ENCODE results near the gene HLA-DOA. TPM values are rescaled to one million over a fixed set of nuclear protein-coding genes. Genes with fewer than 3 reads are reported as not detected.

The HLA-DOA gene
- total RNA-seq, 1 donor from 2014 or later: 2.0 TPM

- no peaks in the 10 kb centered on the region for H3K9me3 Mint-ChIP-seq
- H3K4me1 Mint-ChIP-seq (ENCODE audit: low read depth): peaks cover 57% of the 10 kb centered on the region
- no peaks in the 10 kb centered on the region for H3K27me3 Mint-ChIP-seq (ENCODE audit: insufficient read depth)
- DNase-seq (ENCODE audit: low spot score): no peak
- no peak overlapping the region for H3K4me3 Mint-ChIP-seq
- intact Hi-C loops (cut with micrococcal nuclease): no loop called here
- H3K36me3 Mint-ChIP-seq (ENCODE audit: low read depth): peaks cover 48% of the 10 kb centered on the region
- H3K27ac Mint-ChIP-seq: no peak overlapping the region
These were observed 27.2 kb downstream of the HLA-DOA start for GRCh38 chr6:32982084-32982701.

GRCh38 chr6:32980488-32981038 lies 28.8 kb downstream of the HLA-DOA start:
- Mint-ChIP-seq H3K27me3 (ENCODE audit: insufficient read depth) (no peaks in the 10 kb centered on the region), H3K4me3 (no peak overlapping the region), H3K27ac (no peak overlapping the region), H3K36me3 (ENCODE audit: low read depth) (peaks cover 63% of the 10 kb centered on the region), H3K4me1 (ENCODE audit: low read depth) (peaks cover 73% of the 10 kb centered on the region), H3K9me3 (no peaks in the 10 kb centered on the region)
- no peak for DNase-seq (ENCODE audit: low spot score)
- intact Hi-C loops (cut with micrococcal nuclease): no loop called here

GRCh38 chr6:32979720-32980487 lies 29.5 kb downstream of the HLA-DOA start:
- intact Hi-C loops (cut with micrococcal nuclease): loop anchor here (10.0 kb wide), 2 partner anchors 1075 to 1315 kb away; partner anchors contain the start of genes C6orf47, CSNK2B, GPANK1 and LY6G5B
- no peak overlapping the region for H3K4me3 Mint-ChIP-seq
- no peak for DNase-seq (ENCODE audit: low spot score)
- H3K27me3 Mint-ChIP-seq (ENCODE audit: insufficient read depth): no peaks in the 10 kb centered on the region
- peaks cover 80% of the 10 kb centered on the region for H3K4me1 Mint-ChIP-seq (ENCODE audit: low read depth)
- peaks cover 70% of the 10 kb centered on the region for H3K36me3 Mint-ChIP-seq (ENCODE audit: low read depth)
- peak overlapping the region; percentile 22 for H3K27ac Mint-ChIP-seq
- no peaks in the 10 kb centered on the region for H3K9me3 Mint-ChIP-seq

- no peaks in the 10 kb centered on the region for H3K9me3 Mint-ChIP-seq
- peak overlapping the region; percentile 21 for H3K27ac Mint-ChIP-seq
- H3K27me3 Mint-ChIP-seq (ENCODE audit: insufficient read depth): peaks cover under 1% of the 10 kb centered on the region
- H3K4me1 Mint-ChIP-seq (ENCODE audit: low read depth): peaks cover 69% of the 10 kb centered on the region
- H3K36me3 Mint-ChIP-seq (ENCODE audit: low read depth): peaks cover 89% of the 10 kb centered on the region
- no peak overlapping the region for H3K4me3 Mint-ChIP-seq
- intact Hi-C loops (cut with micrococcal nuclease): loop anchor here (10.0 kb wide), 2 partner anchors 1073 to 1313 kb away; partner anchors contain the start of genes C6orf47, CSNK2B, GPANK1 and LY6G5B
- DNase-seq (ENCODE audit: low spot score): no peak
These were observed 31.5 kb downstream of the HLA-DOA start for GRCh38 chr6:32977953-32978324.

GRCh38 chr6:32977272-32977952 lies 32.0 kb downstream of the HLA-DOA start:
- peak overlapping the region; percentile 96 for H3K4me3 Mint-ChIP-seq
- intact Hi-C loops (cut with micrococcal nuclease): loop anchor here (10.0 kb wide), 2 partner anchors 1073 to 1313 kb away; partner anchors contain the start of genes C6orf47, CSNK2B, GPANK1 and LY6G5B
- no peak for DNase-seq (ENCODE audit: low spot score)
- H3K36me3 Mint-ChIP-seq (ENCODE audit: low read depth): peaks cover 95% of the 10 kb centered on the region
- no peaks in the 10 kb centered on the region for H3K9me3 Mint-ChIP-seq
- peaks cover 66% of the 10 kb centered on the region for H3K4me1 Mint-ChIP-seq (ENCODE audit: low read depth)
- peaks cover 2% of the 10 kb centered on the region for H3K27me3 Mint-ChIP-seq (ENCODE audit: insufficient read depth)
- H3K27ac Mint-ChIP-seq: peak overlapping the region; percentile 21

GRCh38 chr6:32976334-32977069 lies 32.9 kb downstream of the HLA-DOA start:
- Mint-ChIP-seq H3K27me3 (ENCODE audit: insufficient read depth) (peaks cover 4% of the 10 kb centered on the region), H3K27ac (peak overlapping the region; percentile 14), H3K9me3 (no peaks in the 10 kb centered on the region), H3K4me3 (peak overlapping the region; percentile 96), H3K4me1 (ENCODE audit: low read depth) (peaks cover 60% of the 10 kb centered on the region), H3K36me3 (ENCODE audit: low read depth) (peaks cover 93% of the 10 kb centered on the region)
- intact Hi-C loops (cut with micrococcal nuclease): loop anchor here (10.0 kb wide), 2 partner anchors 1072 to 1312 kb away; partner anchors contain the start of genes C6orf47, CSNK2B, GPANK1 and LY6G5B
- DNase-seq (ENCODE audit: low spot score): no peak

- Mint-ChIP-seq H3K4me3 (peak overlapping the region; percentile 96), H3K27me3 (ENCODE audit: insufficient read depth) (peaks cover 4% of the 10 kb centered on the region), H3K27ac (peak overlapping the region; percentile 61), H3K9me3 (no peaks in the 10 kb centered on the region), H3K36me3 (ENCODE audit: low read depth) (peaks cover 94% of the 10 kb centered on the region), H3K4me1 (ENCODE audit: low read depth) (peaks cover 60% of the 10 kb centered on the region)
- no peak for DNase-seq (ENCODE audit: low spot score)
- intact Hi-C loops (cut with micrococcal nuclease): loop anchor here (10.0 kb wide), 2 partner anchors 1071 to 1311 kb away; partner anchors contain the start of genes C6orf47, CSNK2B, GPANK1 and LY6G5B
These were observed 33.5 kb downstream of the HLA-DOA start for GRCh38 chr6:32975886-32976285.

- Mint-ChIP-seq H3K27ac (peak overlapping the region; percentile 61), H3K4me1 (ENCODE audit: low read depth) (peaks cover 50% of the 10 kb centered on the region), H3K36me3 (ENCODE audit: low read depth) (peaks cover 90% of the 10 kb centered on the region), H3K4me3 (peak overlapping the region; percentile 96), H3K27me3 (ENCODE audit: insufficient read depth) (peaks cover 4% of the 10 kb centered on the region), H3K9me3 (no peaks in the 10 kb centered on the region)
- no peak for DNase-seq (ENCODE audit: low spot score)
- intact Hi-C loops (cut with micrococcal nuclease): loop anchor here (1.0 to 10.0 kb wide), 6 partner anchors 9 to 1310 kb away; partner anchors contain the start of genes C6orf47, CSNK2B, GPANK1 and HLA-DMB
These were observed 34.7 kb downstream of the HLA-DOA start for GRCh38 chr6:32974541-32975308.

GRCh38 chr6:32974016-32974333 lies 35.4 kb downstream of the HLA-DOA start:
- intact Hi-C loops (cut with micrococcal nuclease): loop anchor here (1.0 to 10.0 kb wide), 6 partner anchors 9 to 1309 kb away; partner anchors contain the start of genes C6orf47, CSNK2B, GPANK1 and HLA-DMB
- H3K9me3 Mint-ChIP-seq: no peaks in the 10 kb centered on the region
- H3K4me3 Mint-ChIP-seq: peak overlapping the region; percentile 96
- peaks cover 86% of the 10 kb centered on the region for H3K36me3 Mint-ChIP-seq (ENCODE audit: low read depth)
- peaks cover 44% of the 10 kb centered on the region for H3K4me1 Mint-ChIP-seq (ENCODE audit: low read depth)
- peak; percentile 28 for DNase-seq (ENCODE audit: low spot score)
- H3K27me3 Mint-ChIP-seq (ENCODE audit: insufficient read depth): peaks cover 4% of the 10 kb centered on the region
- H3K27ac Mint-ChIP-seq: peak overlapping the region; percentile 98

- DNase-seq (ENCODE audit: low spot score): peak; percentile 46
- intact Hi-C loops (cut with micrococcal nuclease): loop anchor here (1.0 to 10.0 kb wide), 6 partner anchors 10 to 1309 kb away; partner anchors contain the start of genes C6orf47, CSNK2B, GPANK1 and HLA-DMB
These were observed 36.0 kb downstream of the HLA-DOA start for GRCh38 chr6:32973144-32974015.

More at GRCh38 chr6:32973144-32974015, 36.0 kb downstream of the HLA-DOA start:
- peak overlapping the region; percentile 98 for H3K27ac Mint-ChIP-seq
- peak overlapping the region; percentile 96 for H3K4me3 Mint-ChIP-seq
- peaks cover 38% of the 10 kb centered on the region for H3K4me1 Mint-ChIP-seq (ENCODE audit: low read depth)
- no peaks in the 10 kb centered on the region for H3K9me3 Mint-ChIP-seq
- H3K36me3 Mint-ChIP-seq (ENCODE audit: low read depth): peaks cover 82% of the 10 kb centered on the region
- peaks cover 4% of the 10 kb centered on the region for H3K27me3 Mint-ChIP-seq (ENCODE audit: insufficient read depth)
